Fibroblast of gingiva (primary cell): ENCODE results near the gene TMEM98.
A peak's percentile ranks its signal among the peaks of the same experiment; 100 is the strongest.
"Not testable (repeated sequence)": the region's sequence is repeated elsewhere in the genome, so short reads cannot be mapped to it uniquely, and the experiment has no call there.

Experiments
- DNase-seq: peaks from one replicate; pipeline ENCODE4 v3.0.0-alpha.2; 2011; ENCODE audit warnings: low read depth

TMEM98 gene

GRCh38 chr17:32943206-32943605, 15.3 kb downstream of the TMEM98 start:
- DNase-seq = no peak

GRCh38 chr17:32943647-32944191, 15.8 kb downstream of the TMEM98 start:
- peak; percentile 95 for DNase-seq

- DNase-seq = no peak
Measured at GRCh38 chr17:32944248-32945020, 16.5 kb downstream of the TMEM98 start.

- no peak for DNase-seq
Measured at GRCh38 chr17:32946375-32947135, 18.6 kb downstream of the TMEM98 start.

GRCh38 chr17:32947736-32948135, 19.8 kb downstream of the TMEM98 start:
- no peak for DNase-seq

GRCh38 chr17:32949181-32949580, 21.2 kb downstream of the TMEM98 start:
- DNase-seq = no peak

GRCh38 chr17:32952491-32952890, 24.5 kb downstream of the TMEM98 start:
- DNase-seq = not testable (repeated sequence)

- DNase-seq = no peak
Measured at GRCh38 chr17:32953045-32953444, 25.1 kb downstream of the TMEM98 start.

- no peak for DNase-seq
Measured at GRCh38 chr17:32953857-32954256, 25.9 kb downstream of the TMEM98 start.

- DNase-seq = no peak
Measured at GRCh38 chr17:32954477-32954876, 26.5 kb downstream of the TMEM98 start.

- no peak for DNase-seq
Measured at GRCh38 chr17:32955155-32955554, 27.2 kb downstream of the TMEM98 start.

- DNase-seq = no peak
Measured at GRCh38 chr17:32956240-32956970, 28.5 kb downstream of the TMEM98 start.

GRCh38 chr17:32958418-32958817, 30.5 kb downstream of the TMEM98 start:
- DNase-seq = peak; percentile 83

- DNase-seq = no peak
Measured at GRCh38 chr17:32960815-32961214, 32.9 kb downstream of the TMEM98 start.

GRCh38 chr17:32962320-32962711, 34.4 kb downstream of the TMEM98 start:
- DNase-seq = no peak

- DNase-seq = no peak
Measured at GRCh38 chr17:32964541-32964940, 36.6 kb downstream of the TMEM98 start.

GRCh38 chr17:32969231-32969630, 41.3 kb downstream of the TMEM98 start:
- DNase-seq = not testable (repeated sequence)

- no peak for DNase-seq
Measured at GRCh38 chr17:32970281-32970680, 42.3 kb downstream of the TMEM98 start.

- no peak for DNase-seq
Measured at GRCh38 chr17:32971171-32971570, 43.2 kb downstream of the TMEM98 start.

GRCh38 chr17:32976131-32976530, 48.2 kb downstream of the TMEM98 start:
- no peak for DNase-seq

GRCh38 chr17:32976605-32977004, 48.7 kb downstream of the TMEM98 start:
- DNase-seq = no peak

- no peak for DNase-seq
Measured at GRCh38 chr17:32980230-32980629, 52.3 kb downstream of the TMEM98 start.
